Measurements from ENCODE around the gene ACAN. TPM values are rescaled to one million over a fixed set of nuclear protein-coding genes. Genes with fewer than 3 reads are reported as not detected.

ACAN gene
- total and polyA plus RNA-seq, 2 of the 8 experiments (the other 6 are each of a cell fraction or from before 2014, with no cell fraction given): 0.71 to 0.73 TPM

DNA sequence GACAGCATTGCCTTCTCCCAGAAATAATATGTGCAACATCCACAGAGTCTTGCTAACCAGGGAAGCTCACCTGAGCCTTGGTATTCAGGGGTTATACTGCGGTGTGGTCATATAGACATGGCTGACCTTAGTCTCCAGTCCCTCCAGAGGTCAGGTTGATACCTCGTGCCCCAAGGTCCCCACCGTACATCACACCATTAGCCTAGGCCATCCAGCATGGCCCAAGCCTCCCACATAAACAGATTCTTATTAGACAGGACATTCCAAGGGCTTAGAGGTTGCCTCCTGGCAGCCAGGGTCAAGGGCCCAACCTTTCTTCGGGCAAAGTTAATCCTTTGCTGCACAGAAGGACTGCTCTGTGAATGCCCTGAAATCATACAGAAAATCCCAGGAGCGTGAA, 18.8 kb downstream of the ACAN start (continued):
- no peak for TF ChIP-seq HDAC2 (IDR thresholded peaks at IDR 0.05; ENCODE audit: borderline replicate concordance in 1 of 2, low read depth in 2 of 2, low read length in 2 of 2)
